Calu3 (cell line): Measurements from ENCODE around the gene PLEKHA4. TPM values are rescaled to one million over a fixed set of nuclear protein-coding genes. Genes with fewer than 3 reads are reported as not detected.
A peak's percentile ranks its signal among the peaks of the same experiment; 100 is the strongest.

ENCODE experiments used
- BruUV-seq: library from RNA; stranded (reverse); fragments of 400-500 nt; replicated peaks from 2 replicates; lab custom pipeline; 2021; lab: Mats Ljungman, UMichigan
- CTCF ChIA-PET: fragments of 300-600 bp; sonication (Branson Sonifier 250); formaldehyde crosslinking; loops from one replicate; lab custom pipeline; 2022; ENCODE audit warnings: antibody characterized with exemption; lab: Charles Lee
- DNase-seq: peaks from one replicate; pipeline ENCODE4 v3.0.0; 2022
- H3K27ac Mint-ChIP-seq: one replicate; pipeline ENCODE4 v1.8.0; 2022; ENCODE audit warnings: mixed read lengths; ENCODE audit not compliant: unreplicated experiment
- H3K27me3 Mint-ChIP-seq: one replicate; pipeline ENCODE4 v1.8.0; 2022; ENCODE audit warnings: mixed read lengths; ENCODE audit not compliant: unreplicated experiment
- H3K36me3 Mint-ChIP-seq: one replicate; pipeline ENCODE4 v1.8.0; 2022; ENCODE audit warnings: mild to moderate bottlenecking, moderate library complexity, mixed read lengths; ENCODE audit not compliant: insufficient read depth, unreplicated experiment
- H3K4me1 Mint-ChIP-seq: one replicate; pipeline ENCODE4 v1.8.0; 2022; ENCODE audit warnings: mild to moderate bottlenecking, low read depth, mixed read lengths; ENCODE audit not compliant: unreplicated experiment
- H3K4me3 Mint-ChIP-seq: one replicate; pipeline ENCODE4 v1.8.0; 2022; ENCODE audit warnings: mild to moderate bottlenecking, low read depth, moderate library complexity, mixed read lengths; ENCODE audit not compliant: unreplicated experiment
- H3K9me3 Mint-ChIP-seq: one replicate; pipeline ENCODE4 v1.8.0; 2022; ENCODE audit warnings: low read depth, mixed read lengths; ENCODE audit not compliant: unreplicated experiment
- CTCF ChIP-seq: fragments of 200-600 bp; IDR thresholded peaks from one replicate; pipeline ENCODE4 v1.8.0; 2022; ENCODE audit warnings: antibody characterized with exemption; ENCODE audit not compliant: unreplicated experiment
- intact Hi-C: fragments of 100-400 bp; cut with micrococcal nuclease; formaldehyde crosslinking; loops from one replicate; pipeline ENCODE4 v1.10.0; 2022; ENCODE audit not compliant: unreplicated experiment
- total RNA-seq: library from RNA; stranded (reverse); gene quantifications from 2 replicates; pipeline ENCODE4 v1.2.3, GENCODE V29; 2022

PLEKHA4 gene
- total RNA-seq, 1 experiment from 2014 or later = 57.6 TPM

- intact Hi-C loops = no loop called here
- no peaks in the 10 kb centered on the region for H3K27me3 Mint-ChIP-seq
- DNase-seq = no peak
- BruUV-seq = no TSS peak
- peaks cover 15% of the 10 kb centered on the region for H3K4me1 Mint-ChIP-seq
- CTCF ChIA-PET = no interaction called here
- H3K4me3 Mint-ChIP-seq = no peak overlapping the region
- no peak overlapping the region for H3K27ac Mint-ChIP-seq
- no peaks in the 10 kb centered on the region for H3K9me3 Mint-ChIP-seq
- no peak for TF ChIP-seq CTCF
- H3K36me3 Mint-ChIP-seq = peaks cover 31% of the 10 kb centered on the region
Measured at GRCh38 chr19:48797103-48797502, 71.3 kb downstream of the PLEKHA4 start.

- intact Hi-C loops = no loop called here
- TF ChIP-seq CTCF = no peak
Measured at GRCh38 chr19:48796298-48797083, 71.9 kb downstream of the PLEKHA4 start.

GRCh38 chr19:48795685-48796070, 72.7 kb downstream of the PLEKHA4 start:
- TF ChIP-seq CTCF = no peak

More at GRCh38 chr19:48796298-48797083, 71.9 kb downstream of the PLEKHA4 start:
- Mint-ChIP-seq H3K9me3 (no peaks in the 10 kb centered on the region), H3K27me3 (no peaks in the 10 kb centered on the region), H3K27ac (no peak overlapping the region), H3K4me1 (peaks cover 15% of the 10 kb centered on the region), H3K36me3 (peaks cover 31% of the 10 kb centered on the region), H3K4me3 (no peak overlapping the region)
- BruUV-seq = no TSS peak
- DNase-seq = no peak
- CTCF ChIA-PET = interaction anchor here (0.6 to 2.3 kb wide), 4 partner anchors 11 to 267 kb away, joined by 3 to 20 read pairs (median 16); no protein-coding TSS in a partner anchor

GRCh38 chr19:48795055-48795684, 73.2 kb downstream of the PLEKHA4 start:
- Mint-ChIP-seq H3K4me3 (peak overlapping the region; percentile 80), H3K27me3 (no peaks in the 10 kb centered on the region), H3K36me3 (peaks cover 29% of the 10 kb centered on the region), H3K27ac (peak overlapping the region; percentile 6), H3K9me3 (no peaks in the 10 kb centered on the region), H3K4me1 (peaks cover 15% of the 10 kb centered on the region)
- peak; percentile 91 for DNase-seq
- intact Hi-C loops = loop anchor here (1.0 to 2.0 kb wide), 2 partner anchors 40 to 176 kb away; no protein-coding TSS in a partner anchor
- no TSS peak for BruUV-seq
- peak; percentile 99 for TF ChIP-seq CTCF
- CTCF ChIA-PET = interaction anchor here (0.6 to 2.3 kb wide), 14 partner anchors 10 to 626 kb away, joined by 3 to 20 read pairs (median 6); partner anchors contain the start of genes BCAT2, CA11, DHDH and GYS1

More at GRCh38 chr19:48795685-48796070, 72.7 kb downstream of the PLEKHA4 start:
- DNase-seq = no peak
- peaks cover 15% of the 10 kb centered on the region for H3K4me1 Mint-ChIP-seq
- intact Hi-C loops = loop anchor here (1.0 to 2.0 kb wide), 2 partner anchors 40 to 175 kb away; no protein-coding TSS in a partner anchor
- BruUV-seq = no TSS peak
- H3K36me3 Mint-ChIP-seq = peaks cover 31% of the 10 kb centered on the region
- H3K4me3 Mint-ChIP-seq = peak overlapping the region; percentile 80
- peak overlapping the region; percentile 6 for H3K27ac Mint-ChIP-seq
- no peaks in the 10 kb centered on the region for H3K27me3 Mint-ChIP-seq
- CTCF ChIA-PET = interaction anchor here (0.6 to 2.3 kb wide), 15 partner anchors 11 to 626 kb away, joined by 3 to 20 read pairs (median 6); partner anchors contain the start of genes BCAT2, CA11, DHDH and GYS1
- no peaks in the 10 kb centered on the region for H3K9me3 Mint-ChIP-seq
